ENCODE results near the gene EMP2. TPM values are rescaled to one million over a fixed set of nuclear protein-coding genes. Genes with fewer than 3 reads are reported as not detected.

EMP2 gene
- total and polyA plus RNA-seq, 4 experiments from 2014 or later = not detected

DNA sequence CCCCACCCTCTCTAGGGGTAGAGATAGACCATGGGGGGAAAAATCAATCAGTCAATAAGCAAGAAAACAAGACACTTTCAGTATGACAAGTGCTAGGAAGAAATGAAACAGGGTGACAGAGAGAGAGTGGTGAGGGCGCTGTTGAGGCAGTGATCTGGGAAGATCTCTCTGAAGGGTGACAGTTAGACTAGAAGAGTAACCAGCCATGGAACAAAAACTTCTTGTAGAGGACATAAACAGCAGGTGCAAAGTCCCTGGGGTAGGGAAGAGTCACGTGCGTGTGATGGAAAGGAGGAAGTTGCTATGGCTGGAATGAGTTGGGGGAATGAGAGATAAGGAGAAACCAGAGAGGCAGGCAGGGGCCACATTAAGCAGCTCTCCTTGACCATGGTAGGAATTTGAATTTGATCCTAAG, 16.8 kb upstream of the EMP2 start:
- Histone ChIP-seq H3K27ac (ENCODE audit: low read depth, low read length) (no peak overlapping the region), H3K9me3 (ENCODE audit: control insufficient read depth in 1 of 2, low read length in 2 of 2) (no peaks in the 10 kb centered on the region), H3K27me3 (ENCODE audit: insufficient read depth, low read length) (no peaks in the 10 kb centered on the region), H3K36me3 (ENCODE audit: insufficient read depth, low read length) (no peaks in the 10 kb centered on the region), H3K4me1 (ENCODE audit: insufficient read depth, low read length) (no peaks in the 10 kb centered on the region), H3K4me3 (ENCODE audit: low read length in 2 of 2) (no peak overlapping the region)
- H3K4me3 Mint-ChIP-seq = no peak overlapping the region
- ChIA-PET CTCF (ENCODE audit: partially characterized antibody) (no interaction called here), POLR2A (ENCODE audit: partially characterized antibody) (no interaction called here)
- no peaks in the 10 kb centered on the region for H3K4me1 Mint-ChIP-seq
- peaks cover 2 to 16% of the 10 kb centered on the region in 2 donors for H3K27me3 Mint-ChIP-seq
- peaks cover 0 to 3% (median 0%) of the 10 kb centered on the region in 8 donors for H3K9me3 Mint-ChIP-seq
- no peaks in the 10 kb centered on the region for H3K36me3 Mint-ChIP-seq
- DNase-seq = no peak
- H3K27ac Mint-ChIP-seq = no peak overlapping the region
- intact Hi-C loops (cut with micrococcal nuclease) = no loop called here

DNA sequence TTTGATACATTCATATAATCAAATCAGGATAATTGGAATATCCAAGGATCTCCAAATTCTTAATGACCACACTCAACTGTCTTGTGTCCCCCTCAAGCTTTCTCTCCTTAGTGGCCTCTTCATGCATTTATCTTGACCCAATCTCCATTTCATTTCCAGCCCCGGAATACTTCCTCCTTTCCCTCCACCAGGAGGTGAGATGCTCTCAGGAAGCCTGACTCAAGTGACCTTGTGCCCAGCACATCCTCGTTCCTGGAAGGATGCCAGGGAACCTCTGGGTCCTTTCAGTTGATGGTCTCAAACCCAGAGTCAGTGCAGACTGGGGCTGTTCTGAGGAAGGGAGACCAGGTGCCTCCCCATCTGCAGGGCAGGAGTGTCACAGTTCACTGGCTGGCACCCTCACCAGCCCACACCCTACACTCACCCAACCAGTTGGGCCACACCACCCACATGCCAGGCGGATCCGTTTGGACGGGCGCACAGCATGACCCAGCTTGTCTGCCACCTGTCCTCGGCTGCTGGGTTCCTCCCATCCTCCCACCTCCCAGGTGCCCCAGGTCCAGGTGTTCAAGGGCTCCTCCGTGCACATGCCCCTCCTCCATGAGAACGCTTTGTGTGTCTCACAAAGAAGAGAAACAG, 14.0 kb upstream of the EMP2 start:
- Histone ChIP-seq H3K4me1 (ENCODE audit: insufficient read depth, low read length) (no peaks in the 10 kb centered on the region), H3K36me3 (ENCODE audit: insufficient read depth, low read length) (no peaks in the 10 kb centered on the region), H3K4me3 (ENCODE audit: low read length in 2 of 2) (no peak overlapping the region), H3K27ac (ENCODE audit: low read depth, low read length) (no peak overlapping the region), H3K9me3 (ENCODE audit: control insufficient read depth in 1 of 2, low read length in 2 of 2) (no peaks in the 10 kb centered on the region), H3K27me3 (ENCODE audit: insufficient read depth, low read length) (no peaks in the 10 kb centered on the region)
- intact Hi-C loops (cut with micrococcal nuclease) = no loop called here
- Mint-ChIP-seq H3K4me3 (no peak overlapping the region), H3K36me3 (no peaks in the 10 kb centered on the region), H3K27ac (no peak overlapping the region), H3K4me1 (no peaks in the 10 kb centered on the region), H3K27me3 (peaks cover 0 to 8% of the 10 kb centered on the region in 2 donors), H3K9me3 (peaks cover 0 to 3% (median 0%) of the 10 kb centered on the region in 8 donors)
- no peak for DNase-seq
- POLR2A ChIA-PET (ENCODE audit: partially characterized antibody) = no interaction called here
- CTCF ChIA-PET (ENCODE audit: partially characterized antibody) = no interaction called here

DNA sequence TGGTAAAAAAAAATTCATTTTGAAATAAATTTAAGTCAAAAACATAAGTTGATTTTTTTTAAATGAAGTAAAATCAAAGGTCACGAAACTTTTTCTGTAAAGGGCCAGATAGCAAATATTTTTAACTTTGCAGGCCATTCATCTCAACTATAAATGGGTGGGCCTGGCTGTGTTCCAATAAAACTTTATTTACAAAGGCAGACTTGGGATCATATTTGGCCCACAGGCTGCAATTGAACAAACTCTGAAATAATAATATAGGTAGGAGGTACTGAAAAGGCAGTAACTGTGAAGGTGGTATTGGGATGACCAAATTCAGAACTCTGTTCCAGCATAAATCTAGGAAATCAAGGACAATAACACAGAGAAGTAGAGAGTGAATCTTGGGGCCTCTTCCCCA, 12.2 kb upstream of the EMP2 start:
- Mint-ChIP-seq H3K9me3 (peaks cover 0 to 2% (median 0%) of the 10 kb centered on the region in 8 donors), H3K27ac (no peak overlapping the region), H3K4me3 (no peak overlapping the region), H3K36me3 (no peaks in the 10 kb centered on the region), H3K27me3 (peaks cover 8 to 18% of the 10 kb centered on the region in 2 donors), H3K4me1 (no peaks in the 10 kb centered on the region)
- no peak overlapping the region for H3K4me3 ChIP-seq (ENCODE audit: low read length in 2 of 2)
- intact Hi-C loops (cut with micrococcal nuclease) = no loop called here
- CTCF ChIA-PET (ENCODE audit: partially characterized antibody) = no interaction called here
- no peaks in the 10 kb centered on the region for H3K36me3 ChIP-seq (ENCODE audit: insufficient read depth, low read length)
- H3K9me3 ChIP-seq (ENCODE audit: control insufficient read depth in 1 of 2, low read length in 2 of 2) = no peaks in the 10 kb centered on the region
- no peaks in the 10 kb centered on the region for H3K4me1 ChIP-seq (ENCODE audit: insufficient read depth, low read length)
- POLR2A ChIA-PET (ENCODE audit: partially characterized antibody) = no interaction called here
- DNase-seq = no peak
- H3K27ac ChIP-seq (ENCODE audit: low read depth, low read length) = no peak overlapping the region
- H3K27me3 ChIP-seq (ENCODE audit: insufficient read depth, low read length) = no peaks in the 10 kb centered on the region

GRCh38 chr16:10590342-10590741, 9.9 kb upstream of the EMP2 start:
- no peak for DNase-seq
- no peaks in the 10 kb centered on the region for H3K9me3 ChIP-seq (ENCODE audit: control insufficient read depth in 1 of 2, low read length in 2 of 2)
- Mint-ChIP-seq H3K27ac (no peak overlapping the region), H3K9me3 (no peaks in the 10 kb centered on the region), H3K4me3 (no peak overlapping the region), H3K4me1 (no peaks in the 10 kb centered on the region), H3K36me3 (no peaks in the 10 kb centered on the region), H3K27me3 (peaks cover 15 to 20% of the 10 kb centered on the region in 2 donors)
- no peak overlapping the region for H3K4me3 ChIP-seq (ENCODE audit: low read length in 2 of 2)
- intact Hi-C loops (cut with micrococcal nuclease) = no loop called here
- CTCF ChIA-PET (ENCODE audit: partially characterized antibody) = no interaction called here
- H3K4me1 ChIP-seq (ENCODE audit: insufficient read depth, low read length) = no peaks in the 10 kb centered on the region
- H3K27ac ChIP-seq (ENCODE audit: low read depth, low read length) = no peak overlapping the region
- H3K27me3 ChIP-seq (ENCODE audit: insufficient read depth, low read length) = no peaks in the 10 kb centered on the region
- H3K36me3 ChIP-seq (ENCODE audit: insufficient read depth, low read length) = no peaks in the 10 kb centered on the region
- POLR2A ChIA-PET (ENCODE audit: partially characterized antibody) = no interaction called here

GRCh38 chr16:10589109-10589508, 8.7 kb upstream of the EMP2 start:
- Mint-ChIP-seq H3K27me3 (peaks cover 18 to 22% of the 10 kb centered on the region in 2 donors), H3K36me3 (no peaks in the 10 kb centered on the region), H3K4me3 (no peak overlapping the region), H3K9me3 (no peaks in the 10 kb centered on the region), H3K27ac (no peak overlapping the region), H3K4me1 (no peaks in the 10 kb centered on the region)
- Histone ChIP-seq H3K27me3 (ENCODE audit: insufficient read depth, low read length) (no peaks in the 10 kb centered on the region), H3K4me3 (ENCODE audit: low read length in 2 of 2) (no peak overlapping the region), H3K9me3 (ENCODE audit: control insufficient read depth in 1 of 2, low read length in 2 of 2) (no peaks in the 10 kb centered on the region), H3K4me1 (ENCODE audit: insufficient read depth, low read length) (no peaks in the 10 kb centered on the region), H3K36me3 (ENCODE audit: insufficient read depth, low read length) (no peaks in the 10 kb centered on the region), H3K27ac (ENCODE audit: low read depth, low read length) (no peak overlapping the region)
- POLR2A ChIA-PET (ENCODE audit: partially characterized antibody) = no interaction called here
- CTCF ChIA-PET (ENCODE audit: partially characterized antibody) = no interaction called here
- intact Hi-C loops (cut with micrococcal nuclease) = no loop called here
- DNase-seq = no peak

DNA sequence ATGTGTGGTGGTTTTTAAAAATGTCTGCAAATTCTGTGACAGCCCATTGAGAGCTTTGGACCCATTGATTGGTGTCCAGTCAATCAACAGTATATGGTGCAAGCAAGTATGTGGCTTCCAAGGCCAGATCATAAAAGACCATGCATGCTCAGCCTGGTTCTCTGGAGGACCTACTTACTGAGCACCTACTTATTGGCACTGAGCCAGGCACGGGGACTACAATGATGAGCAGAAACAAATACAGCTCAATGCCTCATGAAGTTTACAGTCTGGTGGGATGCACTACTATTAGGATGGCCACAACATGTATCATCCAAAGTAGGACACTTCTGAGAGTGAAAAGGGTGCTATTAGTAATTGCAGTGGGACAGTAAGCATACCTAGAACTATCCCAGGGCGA, 7.2 kb upstream of the EMP2 start:
- intact Hi-C loops (cut with micrococcal nuclease) = no loop called here
- Histone ChIP-seq H3K36me3 (ENCODE audit: insufficient read depth, low read length) (no peaks in the 10 kb centered on the region), H3K27me3 (ENCODE audit: insufficient read depth, low read length) (no peaks in the 10 kb centered on the region), H3K4me1 (ENCODE audit: insufficient read depth, low read length) (no peaks in the 10 kb centered on the region), H3K9me3 (ENCODE audit: control insufficient read depth in 1 of 2, low read length in 2 of 2) (no peaks in the 10 kb centered on the region), H3K4me3 (ENCODE audit: low read length in 2 of 2) (no peak overlapping the region), H3K27ac (ENCODE audit: low read depth, low read length) (no peak overlapping the region)
- H3K4me3 Mint-ChIP-seq = no peak overlapping the region
- H3K27me3 Mint-ChIP-seq = peaks cover 27 to 33% of the 10 kb centered on the region in 2 donors
- no peaks in the 10 kb centered on the region for H3K9me3 Mint-ChIP-seq
- ChIA-PET POLR2A (ENCODE audit: partially characterized antibody) (no interaction called here), CTCF (ENCODE audit: partially characterized antibody) (no interaction called here)
- H3K27ac Mint-ChIP-seq = no peak overlapping the region
- DNase-seq = no peak
- no peaks in the 10 kb centered on the region for H3K4me1 Mint-ChIP-seq
- no peaks in the 10 kb centered on the region for H3K36me3 Mint-ChIP-seq

- no peaks in the 10 kb centered on the region for H3K27me3 ChIP-seq (ENCODE audit: insufficient read depth, low read length)
- H3K36me3 Mint-ChIP-seq = no peaks in the 10 kb centered on the region
- no peaks in the 10 kb centered on the region for H3K36me3 ChIP-seq (ENCODE audit: insufficient read depth, low read length)
- CTCF ChIA-PET (ENCODE audit: partially characterized antibody) = no interaction called here
- H3K27ac Mint-ChIP-seq = no peak overlapping the region
- H3K9me3 Mint-ChIP-seq = no peaks in the 10 kb centered on the region
- no peaks in the 10 kb centered on the region for H3K9me3 ChIP-seq (ENCODE audit: control insufficient read depth in 1 of 2, low read length in 2 of 2)
- no peak for DNase-seq
- H3K4me1 ChIP-seq (ENCODE audit: insufficient read depth, low read length) = no peaks in the 10 kb centered on the region
- no peak overlapping the region for H3K4me3 ChIP-seq (ENCODE audit: low read length in 2 of 2)
- peaks cover 0 to 2% (median 0%) of the 10 kb centered on the region in 4 donors for H3K4me1 Mint-ChIP-seq
- no peak overlapping the region for H3K4me3 Mint-ChIP-seq
- intact Hi-C loops (cut with micrococcal nuclease) = no loop called here
- peaks cover 40 to 46% of the 10 kb centered on the region in 2 donors for H3K27me3 Mint-ChIP-seq
- POLR2A ChIA-PET (ENCODE audit: partially characterized antibody) = no interaction called here
- H3K27ac ChIP-seq (ENCODE audit: low read depth, low read length) = no peak overlapping the region
These were observed 4.6 kb upstream of the EMP2 start for GRCh38 chr16:10584981-10585438.

- H3K4me3 ChIP-seq (ENCODE audit: low read length in 2 of 2) = no peak overlapping the region
- intact Hi-C loops (cut with micrococcal nuclease) = no loop called here
- no peaks in the 10 kb centered on the region for H3K36me3 ChIP-seq (ENCODE audit: insufficient read depth, low read length)
- H3K36me3 Mint-ChIP-seq = no peaks in the 10 kb centered on the region
- ChIA-PET CTCF (ENCODE audit: partially characterized antibody) (no interaction called here), POLR2A (ENCODE audit: partially characterized antibody) (no interaction called here)
- H3K4me1 ChIP-seq (ENCODE audit: insufficient read depth, low read length) = no peaks in the 10 kb centered on the region
- H3K27ac Mint-ChIP-seq = no peak overlapping the region
- DNase-seq = no peak
- H3K9me3 Mint-ChIP-seq = no peaks in the 10 kb centered on the region
- peaks cover 0 to 3% (median under 1%) of the 10 kb centered on the region in 4 donors for H3K4me1 Mint-ChIP-seq
- peaks cover 8% of the 10 kb centered on the region for H3K27me3 ChIP-seq (ENCODE audit: insufficient read depth, low read length)
- H3K27me3 Mint-ChIP-seq = peaks cover 44 to 47% of the 10 kb centered on the region in 2 donors
- no peaks in the 10 kb centered on the region for H3K9me3 ChIP-seq (ENCODE audit: control insufficient read depth in 1 of 2, low read length in 2 of 2)
- H3K27ac ChIP-seq (ENCODE audit: low read depth, low read length) = no peak overlapping the region
- no peak overlapping the region for H3K4me3 Mint-ChIP-seq
These were observed 2.9 kb upstream of the EMP2 start for GRCh38 chr16:10583269-10583668.
